GM06990 (cell line): ENCODE data around the gene ZSCAN5B.

ENCODE experiments used
- DNase-seq: peaks from one replicate; pipeline ENCODE4 v3.0.0-alpha.2; 2011; ENCODE audit not compliant: insufficient read length; ENCODE audit errors: extremely low read depth
- H3K27me3 ChIP-seq: replicated peaks from 2 replicates; pipeline ENCODE4 v1.6.0; 2011; ENCODE audit warnings: low read length; ENCODE audit not compliant: control insufficient read depth, insufficient read depth
- H3K36me3 ChIP-seq: 2 replicates; pipeline ENCODE4 v1.5.1; 2011; ENCODE audit warnings: low read length; ENCODE audit not compliant: control insufficient read depth, insufficient read depth
- H3K4me3 ChIP-seq: replicated peaks from 2 replicates; pipeline ENCODE4 v1.5.1; 2011; ENCODE audit warnings: low read depth, mild to moderate bottlenecking, control low read depth, low read length
- TF ChIP-seq, protein P1 (sequence below): IDR thresholded peaks from 2 replicates; pipeline ENCODE4 v1.5.1; 2011; ENCODE audit warnings: low read length, control low read depth, mild to moderate bottlenecking, inconsistent platforms; ENCODE audit not compliant: insufficient read depth, poor library complexity, severe bottlenecking

Gene ZSCAN5B

DNA sequence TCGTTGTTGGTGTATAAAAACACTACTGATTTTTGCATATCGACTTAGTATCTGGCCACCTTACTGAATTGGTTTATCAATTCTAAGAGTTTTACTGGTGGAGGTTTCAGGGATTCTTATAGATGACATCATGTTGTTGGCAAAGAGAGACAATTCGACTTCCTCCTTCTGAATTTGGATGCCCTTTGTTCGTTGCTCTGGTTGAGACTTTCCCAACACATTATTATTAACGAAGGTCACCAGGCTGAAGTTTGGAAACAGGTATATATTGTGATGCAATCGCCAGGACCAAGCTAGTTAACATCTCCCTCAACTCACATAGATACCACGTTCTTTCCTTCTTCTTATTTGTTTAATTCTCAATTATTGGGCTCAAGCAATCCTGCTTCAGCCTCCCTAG lies 2.1 kb upstream of the ZSCAN5B start:
- DNase-seq, result no peak
- TF ChIP-seq, protein P1, sequence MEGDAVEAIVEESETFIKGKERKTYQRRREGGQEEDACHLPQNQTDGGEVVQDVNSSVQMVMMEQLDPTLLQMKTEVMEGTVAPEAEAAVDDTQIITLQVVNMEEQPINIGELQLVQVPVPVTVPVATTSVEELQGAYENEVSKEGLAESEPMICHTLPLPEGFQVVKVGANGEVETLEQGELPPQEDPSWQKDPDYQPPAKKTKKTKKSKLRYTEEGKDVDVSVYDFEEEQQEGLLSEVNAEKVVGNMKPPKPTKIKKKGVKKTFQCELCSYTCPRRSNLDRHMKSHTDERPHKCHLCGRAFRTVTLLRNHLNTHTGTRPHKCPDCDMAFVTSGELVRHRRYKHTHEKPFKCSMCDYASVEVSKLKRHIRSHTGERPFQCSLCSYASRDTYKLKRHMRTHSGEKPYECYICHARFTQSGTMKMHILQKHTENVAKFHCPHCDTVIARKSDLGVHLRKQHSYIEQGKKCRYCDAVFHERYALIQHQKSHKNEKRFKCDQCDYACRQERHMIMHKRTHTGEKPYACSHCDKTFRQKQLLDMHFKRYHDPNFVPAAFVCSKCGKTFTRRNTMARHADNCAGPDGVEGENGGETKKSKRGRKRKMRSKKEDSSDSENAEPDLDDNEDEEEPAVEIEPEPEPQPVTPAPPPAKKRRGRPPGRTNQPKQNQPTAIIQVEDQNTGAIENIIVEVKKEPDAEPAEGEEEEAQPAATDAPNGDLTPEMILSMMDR, result no peak

DNA sequence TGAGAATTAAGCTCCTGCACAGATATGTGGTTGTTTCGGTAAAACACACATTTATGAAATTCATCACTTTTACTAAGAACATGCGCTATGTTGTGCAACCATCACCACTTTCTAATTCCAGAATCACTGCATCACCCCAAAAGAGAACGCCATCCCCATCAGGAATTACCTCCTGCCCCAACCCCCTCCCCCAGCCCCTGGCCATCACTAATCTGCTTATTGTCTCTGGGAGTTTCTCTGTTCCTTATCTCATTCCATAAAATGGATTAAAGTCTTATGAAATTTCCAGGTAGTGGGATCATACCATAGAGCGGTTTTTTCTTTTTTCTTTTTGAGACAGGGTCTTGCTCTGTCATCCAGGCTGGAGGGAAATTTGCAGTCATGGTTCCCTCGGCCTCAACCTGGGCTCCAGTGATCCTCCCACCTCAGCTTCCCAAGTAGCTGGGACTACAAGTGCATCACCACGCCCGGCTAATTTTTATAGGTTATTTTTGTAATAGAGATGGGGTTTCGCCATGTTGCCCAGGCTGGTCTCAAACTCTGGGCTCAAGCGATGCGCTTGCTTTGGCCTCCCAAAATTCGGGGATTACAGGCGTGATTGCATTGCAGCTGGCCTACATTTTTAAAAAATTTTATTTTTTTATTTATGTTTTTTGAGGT lies 3.5 kb downstream of the ZSCAN5B start:
- Histone ChIP-seq H3K4me3 (no peak overlapping the region), H3K27me3 (no peaks in the 10 kb centered on the region), H3K36me3 (no peaks in the 10 kb centered on the region)
- TF ChIP-seq, protein P1, result no peak
- no peak for DNase-seq

More for the DNA sequence above, 2.1 kb upstream of the ZSCAN5B start:
- Histone ChIP-seq H3K4me3 (no peak overlapping the region), H3K36me3 (no peaks in the 10 kb centered on the region), H3K27me3 (no peaks in the 10 kb centered on the region)

DNA sequence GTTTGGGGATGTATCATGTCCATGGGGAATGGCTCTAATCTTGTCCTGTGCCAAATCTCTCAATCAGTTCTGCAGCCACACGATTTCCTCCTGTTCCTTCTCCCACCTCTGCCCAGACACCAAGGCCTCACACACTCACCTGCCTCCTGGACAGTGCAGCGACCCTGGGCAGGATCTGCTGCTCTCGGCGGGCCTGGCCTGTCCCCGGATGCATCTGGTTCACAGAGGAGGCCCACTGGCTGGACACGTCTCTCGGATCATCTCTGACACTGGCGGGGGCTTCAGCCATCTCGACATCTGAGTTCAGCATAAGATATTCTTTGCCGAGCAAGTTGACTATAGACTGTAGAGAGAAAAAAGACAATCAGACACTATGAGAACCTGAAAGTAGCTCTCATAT lies 5.9 kb downstream of the ZSCAN5B start:
- DNase-seq, result no peak
- H3K27me3 ChIP-seq, result no peaks in the 10 kb centered on the region
- H3K4me3 ChIP-seq, result no peak overlapping the region
- TF ChIP-seq, protein P1, result no peak
- H3K36me3 ChIP-seq, result no peaks in the 10 kb centered on the region

DNA sequence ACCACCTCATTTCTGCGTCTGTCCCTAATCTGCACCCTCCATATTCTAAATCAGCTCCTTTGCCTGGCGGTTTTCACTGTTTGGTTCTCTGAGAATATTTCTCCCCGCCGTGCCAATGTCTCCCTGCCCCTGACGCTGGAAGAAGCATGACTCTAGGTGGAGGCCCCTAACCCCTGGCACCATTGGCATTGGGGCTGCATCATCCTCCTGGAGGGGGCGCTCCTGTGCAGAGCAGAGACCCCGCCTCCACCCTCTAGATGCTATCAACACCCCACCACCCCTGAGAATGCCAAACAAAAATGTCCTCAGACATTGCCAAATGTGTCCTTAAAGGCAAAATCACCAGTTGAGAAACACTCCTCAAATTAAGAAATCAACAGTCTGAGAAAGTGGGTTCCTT lies 6.5 kb downstream of the ZSCAN5B start:
- Histone ChIP-seq H3K27me3 (no peaks in the 10 kb centered on the region), H3K36me3 (no peaks in the 10 kb centered on the region), H3K4me3 (no peak overlapping the region)
- DNase-seq, result no peak
- TF ChIP-seq, protein P1, result peak; percentile 4

DNA sequence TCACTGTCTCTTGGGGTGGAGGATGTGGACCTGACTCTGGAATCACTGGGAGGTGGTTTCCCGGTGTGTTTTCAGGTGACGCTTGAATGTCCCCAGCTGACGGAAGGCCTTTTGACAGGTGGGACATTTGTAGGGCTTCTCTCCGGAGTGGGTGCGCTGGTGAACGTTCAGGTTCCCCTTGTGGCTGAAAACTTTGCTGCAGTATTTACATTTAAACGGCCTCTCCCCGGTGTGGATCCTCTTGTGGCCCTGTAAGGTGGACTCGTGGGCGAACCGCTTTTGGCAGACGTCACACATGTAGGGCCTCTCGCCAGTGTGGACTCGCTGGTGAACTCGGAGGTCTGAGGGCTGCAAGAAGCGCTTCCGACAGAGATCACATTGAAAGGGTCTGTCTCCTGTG lies 7.8 kb downstream of the ZSCAN5B start:
- H3K4me3 ChIP-seq, result no peak overlapping the region
- no peaks in the 10 kb centered on the region for H3K27me3 ChIP-seq
- H3K36me3 ChIP-seq, result no peaks in the 10 kb centered on the region
- DNase-seq, result no peak
- TF ChIP-seq, protein P1, result peak; percentile 14
